Measurements from ENCODE around the gene MINDY4. TPM values are rescaled to one million over a fixed set of nuclear protein-coding genes. Genes with fewer than 3 reads are reported as not detected.
A peak's percentile ranks its signal among the peaks of the same experiment; 100 is the strongest.

Gene MINDY4
- polyA plus RNA-seq, 3 donors: 0.15 to 0.17 TPM; not detected in 1

DNA sequence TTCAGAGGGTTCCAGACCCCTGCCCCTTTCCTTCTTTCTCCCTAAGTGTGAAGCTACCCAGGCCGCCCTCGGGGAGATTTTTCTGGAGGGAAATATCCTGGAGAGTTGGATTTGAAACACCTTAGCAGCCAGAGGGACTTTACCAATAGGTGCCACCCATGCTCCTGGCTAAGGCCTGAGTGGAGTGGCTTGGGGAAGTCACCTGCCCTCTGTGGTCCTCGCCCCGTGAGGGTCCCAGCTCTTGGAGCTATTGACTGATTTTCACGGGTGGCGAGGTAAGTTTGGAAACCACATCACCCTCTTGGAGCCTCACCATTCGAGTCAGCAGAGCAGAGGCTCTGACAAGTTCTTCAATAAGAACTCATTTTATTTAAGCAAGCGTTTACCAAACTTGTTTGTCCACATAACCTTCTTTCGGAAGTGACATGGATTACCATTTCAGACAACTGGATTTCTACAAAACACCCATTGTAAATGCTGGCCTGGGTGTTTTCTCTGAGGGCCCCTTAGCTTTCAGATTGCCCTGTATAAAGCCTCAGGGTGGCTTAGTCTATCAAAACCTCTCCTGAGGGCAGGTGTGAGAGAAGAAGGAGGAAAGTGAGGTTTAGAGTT lies 160.8 kb downstream of the MINDY4 start:
- Histone ChIP-seq H3K27ac (ENCODE audit: low read depth in 1 of 2, low read length in 2 of 2) (no peak overlapping the region), H3K9me3 (replicated peaks in 1 of 2; ENCODE audit: control insufficient read depth in 1 of 2, insufficient read depth in 1 of 2, low read length in 2 of 2) (peaks cover 0 to 4% of the 10 kb centered on the region in 2 donors), H3K4me3 (replicated peaks in 1 of 3; ENCODE audit: low read depth in 2 of 3, low read length in 3 of 3) (no peak overlapping the region), H3K36me3 (replicated peaks in 1 of 2; ENCODE audit: control insufficient read depth in 1 of 2, insufficient read depth in 2 of 2, low read length in 2 of 2) (no peaks in the 10 kb centered on the region), H2AFZ (ENCODE audit: insufficient read depth, low read depth, low read length, poor library complexity, severe bottlenecking) (no peak overlapping the region), H3K4me1 (ENCODE audit: control insufficient read depth in 1 of 2, insufficient read depth in 2 of 2, low read length in 2 of 2) (no peaks in the 10 kb centered on the region), H3K27me3 (ENCODE audit: control insufficient read depth in 2 of 2, insufficient read depth in 2 of 2, low read length in 2 of 2) (no peaks in the 10 kb centered on the region), H3K9ac (ENCODE audit: insufficient read depth, low read length, poor library complexity, severe bottlenecking) (no peak overlapping the region), H4K20me1 (ENCODE audit: insufficient read depth, low read length) (no peaks in the 10 kb centered on the region), H3K4me2 (replicated peaks; ENCODE audit: extremely low read depth, low read length, poor library complexity, severe bottlenecking) (no peak overlapping the region), H3K79me2 (ENCODE audit: insufficient read depth, low read length) (no peaks in the 10 kb centered on the region)
- Mint-ChIP-seq H3K36me3 (no peaks in the 10 kb centered on the region), H3K4me1 (no peaks in the 10 kb centered on the region), H3K4me3 (no peak overlapping the region), H3K9me3 (peaks cover under 1 to 11% (median 4%) of the 10 kb centered on the region in 7 donors), H3K27me3 (ENCODE audit: low read depth in 3 of 3) (peaks cover 2 to 4% (median 3%) of the 10 kb centered on the region in 3 donors), H3K27ac (no peak overlapping the region)
- intact Hi-C loops (cut with micrococcal nuclease): no loop called here
- DNase-seq: no peak
- WGBS (ENCODE audit: insufficient coverage): 86% methylated on average over 6 of the region's 9 CpGs
- TF ChIP-seq, protein P1, sequence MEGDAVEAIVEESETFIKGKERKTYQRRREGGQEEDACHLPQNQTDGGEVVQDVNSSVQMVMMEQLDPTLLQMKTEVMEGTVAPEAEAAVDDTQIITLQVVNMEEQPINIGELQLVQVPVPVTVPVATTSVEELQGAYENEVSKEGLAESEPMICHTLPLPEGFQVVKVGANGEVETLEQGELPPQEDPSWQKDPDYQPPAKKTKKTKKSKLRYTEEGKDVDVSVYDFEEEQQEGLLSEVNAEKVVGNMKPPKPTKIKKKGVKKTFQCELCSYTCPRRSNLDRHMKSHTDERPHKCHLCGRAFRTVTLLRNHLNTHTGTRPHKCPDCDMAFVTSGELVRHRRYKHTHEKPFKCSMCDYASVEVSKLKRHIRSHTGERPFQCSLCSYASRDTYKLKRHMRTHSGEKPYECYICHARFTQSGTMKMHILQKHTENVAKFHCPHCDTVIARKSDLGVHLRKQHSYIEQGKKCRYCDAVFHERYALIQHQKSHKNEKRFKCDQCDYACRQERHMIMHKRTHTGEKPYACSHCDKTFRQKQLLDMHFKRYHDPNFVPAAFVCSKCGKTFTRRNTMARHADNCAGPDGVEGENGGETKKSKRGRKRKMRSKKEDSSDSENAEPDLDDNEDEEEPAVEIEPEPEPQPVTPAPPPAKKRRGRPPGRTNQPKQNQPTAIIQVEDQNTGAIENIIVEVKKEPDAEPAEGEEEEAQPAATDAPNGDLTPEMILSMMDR (IDR thresholded peaks at IDR 0.05): no peak

DNA sequence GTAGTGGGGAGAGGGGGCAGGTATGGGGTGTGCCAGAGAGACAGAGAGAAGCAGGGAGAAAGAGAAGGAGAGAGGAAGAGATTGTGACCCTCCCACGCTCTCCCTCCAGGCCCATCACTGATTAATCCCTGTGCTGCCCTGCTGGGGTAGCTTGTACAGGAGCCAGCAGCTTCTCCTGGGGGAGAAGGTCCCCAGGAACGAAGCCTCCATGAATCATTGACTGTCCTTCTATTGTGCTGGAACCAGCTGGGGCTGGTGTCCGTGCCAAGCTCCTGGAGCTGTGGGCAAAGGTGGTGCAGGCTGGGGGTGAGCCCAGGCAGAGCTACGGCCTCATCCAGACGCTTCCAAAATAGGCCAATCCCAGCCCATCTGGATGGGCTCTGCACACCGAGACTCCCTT lies 161.3 kb downstream of the MINDY4 start:
- no peaks in the 10 kb centered on the region for H3K79me2 ChIP-seq (ENCODE audit: insufficient read depth, low read length)
- TF ChIP-seq, protein P1 (IDR thresholded peaks at IDR 0.05): no peak
- H3K27me3 Mint-ChIP-seq (ENCODE audit: low read depth in 3 of 3): peaks cover 2 to 8% (median 6%) of the 10 kb centered on the region in 3 donors
- H3K4me1 ChIP-seq (ENCODE audit: control insufficient read depth in 1 of 2, insufficient read depth in 2 of 2, low read length in 2 of 2): no peaks in the 10 kb centered on the region
- WGBS (ENCODE audit: insufficient coverage): 97% methylated on average over 5 of the region's 6 CpGs
- H3K9me3 ChIP-seq (replicated peaks in 1 of 2; ENCODE audit: control insufficient read depth in 1 of 2, insufficient read depth in 1 of 2, low read length in 2 of 2): no peaks in the 10 kb centered on the region
- H3K4me1 Mint-ChIP-seq: no peaks in the 10 kb centered on the region
- no peak overlapping the region for H3K4me3 Mint-ChIP-seq
- H3K27ac ChIP-seq (ENCODE audit: low read depth in 1 of 2, low read length in 2 of 2): no peak overlapping the region
- H4K20me1 ChIP-seq (ENCODE audit: insufficient read depth, low read length): no peaks in the 10 kb centered on the region
- no peaks in the 10 kb centered on the region for H3K36me3 ChIP-seq (replicated peaks in 1 of 2; ENCODE audit: control insufficient read depth in 1 of 2, insufficient read depth in 2 of 2, low read length in 2 of 2)
- no peak overlapping the region for H3K9ac ChIP-seq (ENCODE audit: insufficient read depth, low read length, poor library complexity, severe bottlenecking)
- no peak overlapping the region for H2AFZ ChIP-seq (ENCODE audit: insufficient read depth, low read depth, low read length, poor library complexity, severe bottlenecking)
- H3K9me3 Mint-ChIP-seq: peaks cover 0 to 6% (median 2%) of the 10 kb centered on the region in 7 donors
- H3K4me2 ChIP-seq (replicated peaks; ENCODE audit: extremely low read depth, low read length, poor library complexity, severe bottlenecking): no peak overlapping the region
- H3K27ac Mint-ChIP-seq: no peak overlapping the region
- no peaks in the 10 kb centered on the region for H3K27me3 ChIP-seq (ENCODE audit: control insufficient read depth in 2 of 2, insufficient read depth in 2 of 2, low read length in 2 of 2)
- DNase-seq: peak in 1 of 3 donors; percentile 0
- intact Hi-C loops (cut with micrococcal nuclease): no loop called here
- H3K36me3 Mint-ChIP-seq: no peaks in the 10 kb centered on the region
- no peak overlapping the region for H3K4me3 ChIP-seq (replicated peaks in 1 of 3; ENCODE audit: low read depth in 2 of 3, low read length in 3 of 3)
